Gastrocnemius medialis (tissue), 4 donors: Measurements from ENCODE around the gene BRMS1. TPM values are rescaled to one million over a fixed set of nuclear protein-coding genes. Genes with fewer than 3 reads are reported as not detected.

Experiments used
- ATAC-seq, 2 donors: fragments of 150-250 bp; one replicate each; pipeline ENCODE4 v1.9.1; 2016
- DNase-seq, 2 donors: peaks; one replicate each; pipeline ENCODE4 v3.0.0-alpha.2; 2019
- H3K27ac ChIP-seq, 4 donors: fragments of 200-600 bp; sonication (generic); 1 replicate in 1 of 4; 2 replicates in 3 of 4; pipeline ENCODE4 v1.5.1; 2016 to 2018; ENCODE audit warnings: mild to moderate bottlenecking in 2 of 4, moderate library complexity in 1 of 4
- H3K27me3 ChIP-seq, 3 donors: fragments of 200-600 bp; sonication (generic) in 2 of 3; 1 replicate in 1 of 3; 2 replicates in 2 of 3; pipeline versions ENCODE4 v1.5.1 to v1.6.0; 2016 to 2019; ENCODE audit warnings: mild to moderate bottlenecking in 1 of 3, moderate library complexity in 1 of 3
- H3K36me3 ChIP-seq, 2 donors: fragments of 200-600 bp; sonication (generic) in 1 of 2; one replicate each; pipeline ENCODE4 v1.5.1; 2017 to 2018
- H3K4me1 ChIP-seq, 2 donors: fragments of 200-600 bp; sonication (generic) in 1 of 2; one replicate each; pipeline ENCODE4 v1.5.1; 2016 to 2017; ENCODE audit warnings: mild to moderate bottlenecking in 2 of 2
- H3K4me3 ChIP-seq, 4 donors: fragments of 200-600 bp; sonication (generic) in 3 of 4; 1 replicate in 1 of 4; 2 replicates in 3 of 4; pipeline ENCODE4 v1.5.1; 2016 to 2019; ENCODE audit warnings: mild to moderate bottlenecking in 2 of 4
- H3K9me3 ChIP-seq, 3 donors: fragments of 200-600 bp; sonication (generic) in 2 of 3; 1 replicate in 1 of 3; 2 replicates in 2 of 3; pipeline ENCODE4 v1.5.1; 2016 to 2019
- CTCF ChIP-seq, 5 experiments: fragments of 450-650 bp in 3 of 5; fragments of 200-600 bp in 2 of 5; sonication (generic) in 2 of 5; IDR thresholded peaks in 4 of 5; conservative IDR thresholded peaks in 1 of 5; 1 replicate in 4 of 5; 2 replicates in 1 of 5; pipeline ENCODE4 v1.5.1; 2016 to 2019; ENCODE audit warnings: antibody characterized with exemption in 5 of 5, mild to moderate bottlenecking in 3 of 5, moderate library complexity in 3 of 5
- POLR2A ChIP-seq, 2 donors: fragments of 450-650 bp; IDR thresholded peaks; one replicate each; pipeline ENCODE4 v1.6.1; 2017; ENCODE audit warnings: antibody characterized with exemption in 2 of 2, mild to moderate bottlenecking in 2 of 2, moderate library complexity in 2 of 2
- in situ Hi-C, 4 donors: fragments of 200-750 bp; cut with MboI; loops; one replicate each; pipeline versions ENCODE4 v1.15.0 to v1.8.0; 2017; ENCODE audit warnings: low sequenced_read_pairs in 4 of 4
- intact Hi-C: fragments of 100-400 bp; cut with DNase I; formaldehyde crosslinking; loops from one replicate; pipeline ENCODE4 v1.15.1; 2023; ENCODE audit warnings: low total_unique reads
- total RNA-seq, 4 donors: library from RNA; depleted of rRNA; stranded (reverse); fragments of >200 nt; gene quantifications; one replicate each; pipeline versions ENCODE4 v1.1.0 to v1.2.3, GENCODE V29; 2016

Gene BRMS1
- total RNA-seq, 4 donors from 2014 or later = 40.1 to 73.5 (median 64.8) TPM

- Histone ChIP-seq H3K36me3 (no peaks in the 10 kb centered on the region), H3K27me3 (peaks cover 14 to 25% (median 21%) of the 10 kb centered on the region in 3 donors), H3K4me3 (no peak overlapping the region), H3K4me1 (peaks cover 3 to 8% of the 10 kb centered on the region in 2 donors), H3K27ac (no peak overlapping the region), H3K9me3 (no peaks in the 10 kb centered on the region)
- DNase-seq (no peak), ATAC-seq (no peak)
- TF ChIP-seq CTCF (IDR thresholded peaks at IDR 0.05 in 4 of 5, conservative IDR thresholded peaks at IDR 0.05 in 1 of 5) (no peak), POLR2A (IDR thresholded peaks at IDR 0.05) (no peak)
- in situ Hi-C loops = no loop called here
- intact Hi-C loops = no loop called here
Measured at GRCh38 chr11:66294626-66295620, 50.0 kb downstream of the BRMS1 start.

DNA sequence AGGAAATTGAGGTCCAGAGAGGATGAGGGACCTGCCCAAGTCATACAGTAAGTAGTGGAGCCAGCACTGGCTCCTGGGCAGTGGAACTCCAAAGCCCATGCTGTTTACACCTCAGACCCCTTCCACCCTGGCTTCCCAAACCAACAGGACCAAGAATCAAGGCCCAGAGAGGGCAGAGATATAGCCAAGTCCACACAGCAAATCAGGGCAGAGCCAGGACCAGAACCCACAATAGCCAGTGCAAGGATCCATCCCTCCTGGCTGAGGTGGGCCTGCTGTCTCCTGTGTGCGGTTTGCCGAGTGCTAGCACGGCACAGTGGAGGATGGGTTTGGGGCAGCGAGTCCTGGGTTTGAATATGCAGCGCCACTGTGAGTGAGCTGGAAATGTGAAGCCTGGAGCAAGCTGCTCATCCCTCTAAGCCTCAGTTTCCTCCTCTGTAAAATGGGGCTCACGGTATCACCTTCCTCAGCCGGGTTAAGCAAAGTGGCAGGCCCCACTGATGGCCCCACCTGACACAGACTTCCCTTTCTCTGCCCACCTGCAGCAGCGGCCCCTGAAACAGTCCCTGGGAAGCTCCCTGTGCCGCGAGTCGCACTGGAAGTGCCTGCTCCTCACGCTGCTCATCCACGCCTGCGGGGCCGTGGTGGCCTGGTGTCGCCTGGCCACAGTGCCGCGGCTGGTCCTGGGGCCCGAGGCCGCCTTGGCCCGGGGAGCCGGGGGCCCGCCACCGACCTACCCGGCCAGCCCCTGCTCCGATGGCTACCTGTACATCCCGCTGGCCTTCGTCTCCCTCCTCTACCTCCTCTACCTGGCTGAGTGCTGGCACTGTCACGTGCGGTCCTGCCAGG lies 50.9 kb downstream of the BRMS1 start:
- no peak overlapping the region for H3K4me3 ChIP-seq
- intact Hi-C loops = no loop called here
- H3K27ac ChIP-seq = no peak overlapping the region
- peaks cover 7 to 14% of the 10 kb centered on the region in 2 donors for H3K4me1 ChIP-seq
- ATAC-seq (no peak), DNase-seq (no peak)
- no peaks in the 10 kb centered on the region for H3K36me3 ChIP-seq
- H3K9me3 ChIP-seq = no peaks in the 10 kb centered on the region
- H3K27me3 ChIP-seq = peaks cover 14 to 25% (median 21%) of the 10 kb centered on the region in 3 donors
- in situ Hi-C loops = no loop called here
- TF ChIP-seq POLR2A (IDR thresholded peaks at IDR 0.05) (no peak), CTCF (IDR thresholded peaks at IDR 0.05 in 4 of 5, conservative IDR thresholded peaks at IDR 0.05 in 1 of 5) (no peak)

GRCh38 chr11:66293352-66293751 lies 51.6 kb downstream of the BRMS1 start:
- Histone ChIP-seq H3K36me3 (no peaks in the 10 kb centered on the region), H3K27me3 (peaks cover 14 to 25% (median 21%) of the 10 kb centered on the region in 3 donors), H3K27ac (no peak overlapping the region), H3K9me3 (no peaks in the 10 kb centered on the region), H3K4me3 (no peak overlapping the region), H3K4me1 (peaks cover 8 to 15% of the 10 kb centered on the region in 2 donors)
- DNase-seq (no peak), ATAC-seq (no peak)
- intact Hi-C loops = no loop called here
- in situ Hi-C loops = no loop called here
- TF ChIP-seq CTCF (IDR thresholded peaks at IDR 0.05 in 4 of 5, conservative IDR thresholded peaks at IDR 0.05 in 1 of 5) (no peak), POLR2A (IDR thresholded peaks at IDR 0.05) (no peak)

- in situ Hi-C loops (no loop called here), intact Hi-C loops (no loop called here)
- no peak overlapping the region for H3K27ac ChIP-seq
- no peak overlapping the region for H3K4me3 ChIP-seq
- H3K4me1 ChIP-seq = peaks cover 14 to 21% of the 10 kb centered on the region in 2 donors
- peaks cover 14 to 25% (median 21%) of the 10 kb centered on the region in 3 donors for H3K27me3 ChIP-seq
- no peak for TF ChIP-seq POLR2A (IDR thresholded peaks at IDR 0.05)
- no peak for DNase-seq
- no peak for ATAC-seq
- H3K36me3 ChIP-seq = no peaks in the 10 kb centered on the region
- no peaks in the 10 kb centered on the region for H3K9me3 ChIP-seq
Measured at GRCh38 chr11:66292543-66293332, 52.2 kb downstream of the BRMS1 start.
